ENCODE results near the gene PLCL1. TPM values are rescaled to one million over a fixed set of nuclear protein-coding genes. Genes with fewer than 3 reads are reported as not detected.

Gene PLCL1
- total RNA-seq, 2 donors from 2014 or later: 6.7 to 6.8 TPM

- no peaks in the 10 kb centered on the region for H3K27me3 ChIP-seq (replicated peaks; ENCODE audit: insufficient read depth)
- H3K27ac ChIP-seq: no peak overlapping the region
- TF ChIP-seq POLR2AphosphoS5 (IDR thresholded peaks at IDR 0.05) (no peak), POLR2A (IDR thresholded peaks at IDR 0.05) (no peak), CTCF (IDR thresholded peaks at IDR 0.05) (no peak)
- H3K4me3 ChIP-seq: no peak overlapping the region
- intact Hi-C loops (cut with DNase I): no loop called here
- 73% methylated on average over 3 of the region's 3 CpGs for WGBS
- no peaks in the 10 kb centered on the region for H3K9me3 ChIP-seq
- no peaks in the 10 kb centered on the region for H3K36me3 ChIP-seq
- no peak for DNase-seq (ENCODE audit: low spot score)
- peaks cover 5% of the 10 kb centered on the region for H3K4me1 ChIP-seq (replicated peaks)
Observed at GRCh38 chr2:197883354-197884032, 79.1 kb downstream of the PLCL1 start.

- no peak overlapping the region for H3K4me3 ChIP-seq
- no peak overlapping the region for H3K27ac ChIP-seq
- TF ChIP-seq POLR2A (IDR thresholded peaks at IDR 0.05) (no peak), POLR2AphosphoS5 (IDR thresholded peaks at IDR 0.05) (no peak), CTCF (IDR thresholded peaks at IDR 0.05) (no peak)
- H3K36me3 ChIP-seq: no peaks in the 10 kb centered on the region
- WGBS: 79% methylated on average over 3 of the region's 3 CpGs
- no peaks in the 10 kb centered on the region for H3K27me3 ChIP-seq (replicated peaks; ENCODE audit: insufficient read depth)
- H3K9me3 ChIP-seq: no peaks in the 10 kb centered on the region
- intact Hi-C loops (cut with DNase I): no loop called here
- no peaks in the 10 kb centered on the region for H3K4me1 ChIP-seq (replicated peaks)
- no peak for DNase-seq (ENCODE audit: low spot score)
Observed at GRCh38 chr2:197884252-197884651, 79.9 kb downstream of the PLCL1 start.

GRCh38 chr2:197885126-197885525 is 80.7 kb downstream of the PLCL1 start:
- intact Hi-C loops (cut with DNase I): no loop called here
- H3K4me1 ChIP-seq (replicated peaks): no peaks in the 10 kb centered on the region
- no peaks in the 10 kb centered on the region for H3K27me3 ChIP-seq (replicated peaks; ENCODE audit: insufficient read depth)
- 95% methylated on average over 3 of the region's 3 CpGs for WGBS
- no peak overlapping the region for H3K4me3 ChIP-seq
- H3K36me3 ChIP-seq: no peaks in the 10 kb centered on the region
- no peak overlapping the region for H3K27ac ChIP-seq
- no peak for DNase-seq (ENCODE audit: low spot score)
- no peaks in the 10 kb centered on the region for H3K9me3 ChIP-seq
- no peak for TF ChIP-seq POLR2A (IDR thresholded peaks at IDR 0.05)
- TF ChIP-seq CTCF (IDR thresholded peaks at IDR 0.05): no peak
- no peak for TF ChIP-seq POLR2AphosphoS5 (IDR thresholded peaks at IDR 0.05)

- Histone ChIP-seq H3K4me3 (no peak overlapping the region), H3K27ac (no peak overlapping the region), H3K27me3 (replicated peaks; ENCODE audit: insufficient read depth) (no peaks in the 10 kb centered on the region), H3K4me1 (replicated peaks) (no peaks in the 10 kb centered on the region), H3K36me3 (no peaks in the 10 kb centered on the region), H3K9me3 (no peaks in the 10 kb centered on the region)
- TF ChIP-seq POLR2AphosphoS5 (IDR thresholded peaks at IDR 0.05) (no peak), CTCF (IDR thresholded peaks at IDR 0.05) (no peak), POLR2A (IDR thresholded peaks at IDR 0.05) (no peak)
- intact Hi-C loops (cut with DNase I): no loop called here
- no peak for DNase-seq (ENCODE audit: low spot score)
- WGBS: 97% methylated on average over 4 of the region's 4 CpGs
Observed at GRCh38 chr2:197885587-197885986, 81.2 kb downstream of the PLCL1 start.

- DNase-seq (ENCODE audit: low spot score): no peak
- no peak overlapping the region for H3K4me3 ChIP-seq
- H3K36me3 ChIP-seq: no peaks in the 10 kb centered on the region
- H3K27ac ChIP-seq: no peak overlapping the region
- WGBS: 87% methylated on average over 1 of the region's 1 CpG
- no peaks in the 10 kb centered on the region for H3K4me1 ChIP-seq (replicated peaks)
- no peaks in the 10 kb centered on the region for H3K9me3 ChIP-seq
- intact Hi-C loops (cut with DNase I): no loop called here
- no peaks in the 10 kb centered on the region for H3K27me3 ChIP-seq (replicated peaks; ENCODE audit: insufficient read depth)
- TF ChIP-seq POLR2A (IDR thresholded peaks at IDR 0.05) (no peak), CTCF (IDR thresholded peaks at IDR 0.05) (no peak), POLR2AphosphoS5 (IDR thresholded peaks at IDR 0.05) (no peak)
Observed at GRCh38 chr2:197888321-197888720, 83.9 kb downstream of the PLCL1 start.

All from prostate gland (tissue), 2 donors.